H54 (cell line): Measurements from ENCODE around the gene DENND4A.
A peak's percentile ranks its signal among the peaks of the same experiment; 100 is the strongest.

Experiments used
- DNase-seq: peaks from one replicate; pipeline ENCODE4 v3.0.0; 2011; ENCODE audit warnings: low spot score, mixed read lengths; ENCODE audit not compliant: insufficient read length
- FAIRE-seq: peaks from 3 replicates; lab custom pipeline; 2011; peaks lifted over from hg19 to GRCh38; lab: Jason Lieb, UNC
- POLR2A ChIP-seq: IDR thresholded peaks from 2 replicates; pipeline ENCODE4 v1.6.1; 2011; ENCODE audit warnings: low read depth, mild to moderate bottlenecking, low read length

DENND4A gene

DNA sequence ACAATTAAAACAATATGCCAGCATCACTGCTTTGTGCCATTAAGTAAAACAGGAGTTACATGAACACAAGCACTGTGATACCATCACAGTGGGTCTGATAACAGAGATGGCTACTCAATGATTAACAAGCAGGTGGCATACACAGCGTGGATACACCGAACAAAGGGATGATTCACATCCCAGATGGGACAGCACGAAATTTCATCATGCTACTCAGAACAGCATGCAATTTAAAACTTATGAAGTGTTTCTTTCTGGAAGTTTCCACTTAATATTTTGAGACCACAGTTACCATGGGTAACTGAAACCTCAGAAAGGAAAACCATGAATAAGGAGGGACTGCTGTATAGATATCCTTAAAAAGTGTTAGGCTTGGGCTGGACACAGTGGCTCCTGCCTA, 125.8 kb downstream of the DENND4A start:
- FAIRE-seq, result no peak

DNA sequence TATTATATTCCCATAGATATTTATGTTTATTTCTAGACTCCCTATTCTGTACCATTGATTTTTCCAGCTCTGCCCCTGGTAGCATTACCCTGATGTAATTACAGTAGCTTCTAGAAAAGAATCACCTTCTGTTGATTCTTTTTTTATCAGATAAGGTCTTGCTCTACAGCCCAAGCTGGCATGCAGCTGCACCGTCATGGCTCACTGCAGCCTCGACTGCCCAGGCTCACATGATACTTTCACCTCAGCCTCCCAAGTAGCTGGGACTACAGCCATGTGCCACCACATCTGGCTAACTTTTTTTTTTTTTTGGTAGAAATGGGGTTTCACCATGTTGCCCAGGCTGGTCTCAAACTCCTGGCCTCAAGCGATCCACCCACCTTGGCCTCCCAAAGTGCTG, 128.6 kb downstream of the DENND4A start:
- TF ChIP-seq POLR2A, result no peak
- DNase-seq (no peak), FAIRE-seq (no peak)

More for the DNA sequence above, 125.8 kb downstream of the DENND4A start:
- TF ChIP-seq POLR2A, result no peak
- no peak for DNase-seq

DNA sequence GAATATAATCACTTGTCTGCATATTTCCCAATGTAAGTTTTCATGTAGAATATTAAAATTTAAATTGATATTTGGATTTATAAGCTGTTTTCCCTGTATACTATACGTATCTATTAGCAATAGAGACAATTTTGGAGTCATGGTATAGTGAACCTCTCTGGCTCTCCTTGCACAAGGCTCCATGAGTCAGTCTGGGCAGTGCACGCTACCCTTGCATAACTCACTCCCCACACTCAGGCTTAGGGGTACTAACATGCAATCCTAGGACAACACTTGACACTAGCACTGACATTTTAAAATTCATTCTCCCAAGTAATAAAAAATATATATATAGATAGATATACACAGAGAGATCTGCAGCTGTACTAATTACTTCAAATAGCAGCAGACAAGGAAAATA, 131.2 kb downstream of the DENND4A start:
- no peak for TF ChIP-seq POLR2A
- DNase-seq, result no peak

DNA sequence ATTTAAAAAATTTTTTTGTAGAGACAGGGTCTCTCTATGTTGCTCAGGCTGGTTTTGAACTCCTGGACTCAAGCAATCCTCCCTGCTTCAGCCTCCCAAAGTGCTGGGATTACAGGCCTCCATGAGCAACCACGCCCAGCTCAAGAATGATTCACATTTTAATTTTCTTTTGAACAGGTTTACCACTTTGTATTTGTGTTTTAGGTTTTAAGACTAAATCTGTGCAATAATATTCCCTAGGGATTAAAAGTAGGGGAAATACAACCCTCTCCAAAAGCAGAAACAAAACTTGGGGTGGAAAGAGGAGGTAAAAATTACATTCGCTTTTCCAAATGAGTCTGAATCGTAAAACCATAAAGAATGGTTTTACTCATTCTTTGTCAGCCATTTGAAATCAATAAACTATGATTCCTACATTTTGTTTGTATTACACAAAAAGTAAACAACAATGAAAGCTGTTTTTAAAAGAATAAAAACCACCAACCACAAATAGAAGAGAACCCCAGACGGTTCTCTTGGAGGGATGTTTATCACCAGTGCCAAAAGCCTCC, 132.5 kb downstream of the DENND4A start:
- no peak for TF ChIP-seq POLR2A
- DNase-seq (no peak), FAIRE-seq (no peak)

More for the DNA sequence above, 131.2 kb downstream of the DENND4A start:
- no peak for FAIRE-seq

GRCh38 chr15:65655457-65655856, 136.6 kb downstream of the DENND4A start:
- TF ChIP-seq POLR2A, result no peak
- FAIRE-seq, result no peak
- DNase-seq, result no peak

DNA sequence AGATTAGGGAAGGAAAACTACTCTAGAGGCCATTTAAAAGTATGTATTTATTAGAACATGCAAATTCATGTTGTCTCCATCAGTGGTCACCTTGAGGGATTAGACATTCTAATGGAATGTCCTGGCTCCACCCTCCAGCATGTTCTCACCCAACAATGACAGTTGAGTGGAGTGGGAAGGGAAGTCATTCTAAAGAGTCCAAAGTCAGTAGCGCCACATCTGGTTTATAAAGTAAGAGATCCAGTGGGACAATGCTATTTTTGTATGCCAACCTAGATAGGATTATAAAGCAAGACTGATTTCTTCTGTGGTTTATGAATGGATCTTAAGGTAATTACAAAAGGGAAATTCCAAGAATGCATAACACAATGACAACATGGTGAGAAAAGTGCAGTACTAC, 137.1 kb downstream of the DENND4A start:
- TF ChIP-seq POLR2A, result no peak
- DNase-seq (no peak), FAIRE-seq (peak; percentile 55)

GRCh38 chr15:65653801-65654521, 138.1 kb downstream of the DENND4A start:
- DNase-seq (no peak), FAIRE-seq (no peak)
- no peak for TF ChIP-seq POLR2A

DNA sequence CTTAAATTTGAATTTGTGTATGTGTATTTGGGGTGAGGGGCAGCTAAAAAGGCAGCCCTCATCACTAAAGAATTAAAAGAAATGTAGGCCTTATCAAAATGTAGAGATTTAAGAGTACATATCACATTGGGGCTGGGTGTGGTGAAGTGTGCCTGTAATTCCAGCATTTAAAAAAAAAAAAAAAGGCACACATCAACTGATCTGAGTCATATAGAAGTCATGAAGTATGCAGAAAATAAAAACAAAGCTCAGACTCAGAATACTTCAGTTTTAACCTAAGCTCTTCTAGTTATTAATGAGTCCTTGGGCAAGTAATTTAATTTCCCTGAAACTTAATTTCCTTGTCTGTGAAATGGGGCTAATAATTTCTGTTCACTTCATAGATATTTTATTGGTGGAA, 138.8 kb downstream of the DENND4A start:
- FAIRE-seq, result no peak
- TF ChIP-seq POLR2A, result no peak
- DNase-seq, result no peak

DNA sequence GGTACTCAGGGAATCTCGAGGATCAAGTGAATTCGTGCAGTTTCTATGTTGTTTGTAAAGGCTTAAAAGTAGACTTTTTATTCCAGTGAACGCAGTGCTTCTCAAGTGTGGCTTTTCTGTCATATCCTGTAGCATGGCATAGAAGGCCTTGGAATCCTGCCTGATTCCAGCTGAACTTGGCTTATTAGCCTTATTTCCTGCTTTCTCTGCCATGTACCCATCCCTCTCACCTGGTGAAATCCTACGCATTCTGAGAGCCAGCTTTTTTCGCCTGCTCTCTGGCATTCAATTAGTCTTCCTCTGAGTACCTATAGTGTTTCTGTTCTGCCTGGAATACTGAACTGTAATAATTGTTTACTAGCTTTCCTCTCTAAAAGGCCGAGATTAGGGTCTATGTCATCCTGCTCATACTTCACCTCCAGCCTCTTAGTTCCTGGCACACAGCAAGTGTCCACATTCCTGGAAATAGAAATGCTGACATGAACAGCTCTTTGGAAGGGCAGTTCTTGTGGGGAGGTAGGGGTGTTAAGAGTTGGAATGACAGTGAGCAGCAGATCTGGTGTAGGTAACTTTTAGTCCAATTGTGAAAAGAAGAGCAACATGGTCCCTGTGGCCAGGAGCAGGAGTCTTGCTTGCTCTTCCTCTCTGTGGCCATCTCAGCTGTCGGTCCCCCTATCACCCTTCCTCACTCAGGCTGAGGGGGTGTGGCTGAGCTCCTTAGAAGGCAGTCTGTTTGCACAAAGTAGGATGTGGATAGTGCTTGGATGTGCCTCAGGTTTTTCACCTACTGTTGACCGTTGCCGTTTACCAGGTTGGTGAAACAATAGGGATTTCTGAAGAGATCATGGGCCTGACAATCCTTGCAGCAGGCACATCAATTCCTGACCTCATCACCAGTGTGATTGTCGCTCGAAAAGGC, 140.0 kb downstream of the DENND4A start:
- no peak for TF ChIP-seq POLR2A
- FAIRE-seq, result no peak
- DNase-seq, result no peak

- no peak for TF ChIP-seq POLR2A
- FAIRE-seq (no peak), DNase-seq (no peak)
These were observed 141.1 kb downstream of the DENND4A start for GRCh38 chr15:65651042-65651322.

DNA sequence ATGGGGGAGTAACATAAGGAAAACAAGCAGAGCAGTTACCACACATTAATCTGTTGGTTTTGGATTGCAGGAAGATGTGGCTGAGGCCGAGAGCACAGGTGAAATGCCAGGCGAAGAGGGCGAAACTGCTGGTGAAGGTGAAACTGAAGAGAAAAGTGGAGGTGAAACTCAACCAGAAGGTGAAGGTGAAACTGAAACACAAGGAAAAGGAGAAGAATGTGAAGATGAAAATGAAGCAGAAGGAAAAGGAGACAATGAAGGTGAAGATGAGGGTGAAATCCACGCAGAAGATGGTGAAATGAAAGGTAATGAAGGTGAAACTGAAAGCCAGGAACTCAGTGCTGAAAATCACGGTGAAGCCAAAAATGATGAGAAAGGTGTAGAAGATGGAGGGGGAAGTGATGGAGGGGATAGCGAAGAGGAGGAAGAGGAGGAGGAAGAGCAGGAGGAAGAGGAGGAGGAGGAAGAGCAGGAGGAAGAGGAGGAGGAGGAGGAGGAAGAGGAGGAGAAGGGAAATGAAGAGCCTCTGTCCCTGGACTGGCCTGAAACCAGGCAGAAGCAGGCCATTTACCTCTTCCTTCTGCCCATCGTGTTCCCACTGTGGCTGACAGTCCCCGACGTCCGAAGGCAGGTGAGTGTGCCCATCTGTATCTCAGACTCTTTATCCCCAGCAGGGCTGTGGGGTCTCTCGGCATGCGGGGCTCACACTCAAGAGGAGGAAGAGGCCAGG, 141.6 kb downstream of the DENND4A start:
- DNase-seq (no peak), FAIRE-seq (no peak)
- TF ChIP-seq POLR2A, result no peak

DNA sequence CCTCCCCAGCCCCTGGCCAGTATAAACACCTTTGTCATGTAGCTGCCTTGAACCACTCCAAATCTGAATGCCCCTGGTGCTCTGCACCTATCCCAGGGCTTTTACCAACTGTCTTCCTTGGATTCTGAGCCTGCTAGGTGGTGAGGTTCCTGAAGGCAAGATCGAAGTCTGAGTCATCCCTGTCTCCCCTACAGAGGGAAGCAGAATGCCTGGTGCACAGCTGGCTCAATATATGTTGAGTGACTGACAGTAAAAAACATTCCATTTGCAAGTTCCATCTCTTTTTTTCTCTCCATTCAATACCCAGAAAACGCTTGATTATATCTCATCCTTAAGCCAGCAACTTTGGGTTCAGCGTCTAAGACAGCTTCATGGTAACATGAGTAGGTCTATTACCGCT, 145.6 kb downstream of the DENND4A start:
- DNase-seq (peak; percentile 42), FAIRE-seq (no peak)
- no peak for TF ChIP-seq POLR2A

GRCh38 chr15:65645392-65645791, 146.7 kb downstream of the DENND4A start:
- no peak for TF ChIP-seq POLR2A
- DNase-seq (no peak), FAIRE-seq (no peak)

DNA sequence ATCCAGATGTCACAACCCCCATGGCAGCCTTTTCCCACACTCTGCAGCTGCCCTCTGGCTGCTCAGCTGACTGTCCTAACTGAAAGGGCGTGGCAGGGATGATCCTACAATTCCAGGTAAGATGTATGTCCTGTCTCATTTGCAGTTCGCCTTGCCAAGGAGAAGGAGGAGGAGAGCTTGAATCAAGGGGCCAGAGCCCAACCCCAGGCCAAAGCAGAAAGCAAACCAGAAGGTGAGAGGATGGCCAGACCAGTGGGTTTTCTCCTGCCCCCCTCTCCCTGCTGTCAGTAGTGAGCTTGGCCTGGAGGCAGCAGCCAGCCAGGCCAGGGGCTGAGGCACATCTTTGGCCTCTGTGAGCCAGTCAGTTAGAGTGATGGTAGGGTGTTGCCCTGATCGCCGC, 147.8 kb downstream of the DENND4A start:
- TF ChIP-seq POLR2A, result no peak
- no peak for FAIRE-seq

DNA sequence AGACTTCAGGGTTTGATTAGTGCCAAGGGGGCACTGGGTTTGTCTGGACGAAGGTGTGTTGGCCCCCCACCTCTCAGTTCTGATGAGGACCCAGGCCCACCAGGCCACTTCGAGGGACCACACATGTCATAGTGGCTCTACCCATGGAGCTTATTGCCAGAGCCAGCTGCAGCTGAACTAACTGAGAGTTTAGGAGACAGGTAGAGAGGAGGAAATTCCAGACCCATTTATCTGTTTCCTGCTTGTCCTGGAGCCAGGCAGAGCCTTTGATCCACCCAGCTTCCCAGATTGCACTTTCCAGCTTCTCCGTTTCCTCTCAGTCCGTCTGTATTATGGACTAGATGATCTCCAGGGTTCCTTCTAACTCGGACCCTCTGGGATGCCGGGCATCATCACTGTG, 149.5 kb downstream of the DENND4A start:
- no peak for TF ChIP-seq POLR2A
- FAIRE-seq, result no peak
- DNase-seq, result no peak

More for the DNA sequence above, 147.8 kb downstream of the DENND4A start:
- no peak for DNase-seq
